Choroid plexus epithelial cell (primary cell): ENCODE results near the gene MIF.
"Not testable (repeated sequence)": the region's sequence is repeated elsewhere in the genome, so short reads cannot be mapped to it uniquely, and the experiment has no call there.

Experiments used
- DNase-seq: peaks from one replicate; pipeline ENCODE4 v3.0.0-alpha.2; 2010; ENCODE audit warnings: low read depth
- H3K4me3 ChIP-seq: 2 replicates; pipeline ENCODE4 v1.5.1; 2011; ENCODE audit warnings: low read depth, mild to moderate bottlenecking, control low read depth, low read length, moderate library complexity
- CTCF ChIP-seq: conservative IDR thresholded peaks from 2 replicates; pipeline ENCODE4 v1.5.1; 2011; ENCODE audit warnings: low read depth, mild to moderate bottlenecking, control low read depth, inconsistent platforms, low read length, moderate library complexity

The MIF gene

GRCh38 chr22:23906641-23907040, 12.5 kb downstream of the MIF start:
- DNase-seq = no peak
- H3K4me3 ChIP-seq = no peak overlapping the region
- TF ChIP-seq CTCF = no peak

- DNase-seq, H3K4me3 ChIP-seq: not testable (repeated sequence)
Measured at GRCh38 chr22:23907423-23907822, 13.2 kb downstream of the MIF start.

GRCh38 chr22:23908587-23909205, 14.5 kb downstream of the MIF start:
- TF ChIP-seq CTCF = no peak
- H3K4me3 ChIP-seq = no peak overlapping the region
- DNase-seq = no peak

GRCh38 chr22:23909296-23909898, 15.2 kb downstream of the MIF start:
- H3K4me3 ChIP-seq = no peak overlapping the region
- peak; percentile 58 for DNase-seq
- TF ChIP-seq CTCF = no peak

GRCh38 chr22:23910496-23911190, 16.5 kb downstream of the MIF start:
- DNase-seq = no peak
- TF ChIP-seq CTCF = no peak
- H3K4me3 ChIP-seq = no peak overlapping the region

- TF ChIP-seq CTCF = no peak
- no peak overlapping the region for H3K4me3 ChIP-seq
- DNase-seq = no peak
Measured at GRCh38 chr22:23911318-23911980, 17.3 kb downstream of the MIF start.

- H3K4me3 ChIP-seq = no peak overlapping the region
Measured at GRCh38 chr22:23912293-23912903, 18.2 kb downstream of the MIF start.

More at GRCh38 chr22:23912293-23912903, 18.2 kb downstream of the MIF start:
- TF ChIP-seq CTCF = no peak
- DNase-seq = no peak
